ENCODE data around the gene NRXN3. TPM values are rescaled to one million over a fixed set of nuclear protein-coding genes. Genes with fewer than 3 reads are reported as not detected.

The NRXN3 gene
- total RNA-seq, 2 experiments from 2014 or later, result not detected

GRCh38 chr14:78746086-78746595, 576.0 kb downstream of the NRXN3 start:
- Histone ChIP-seq H3K36me3 (ENCODE audit: insufficient read depth, low read length) (no peaks in the 10 kb centered on the region), H3K9me2 (ENCODE audit: insufficient read depth, low read length) (no peaks in the 10 kb centered on the region), H3K79me2 (ENCODE audit: insufficient read depth, low read depth, low read length) (no peaks in the 10 kb centered on the region), H3K4me2 (ENCODE audit: low read length) (no peak overlapping the region), H3K9me3 (ENCODE audit: low read length) (no peaks in the 10 kb centered on the region), H2AFZ (ENCODE audit: low read length) (no peak overlapping the region), H4K20me1 (ENCODE audit: insufficient read depth, low read length) (no peaks in the 10 kb centered on the region), H3K4me1 (ENCODE audit: insufficient read depth, low read length, poor library complexity, severe bottlenecking) (no peaks in the 10 kb centered on the region), H3K4me3 (ENCODE audit: low read depth, low read length, poor library complexity, severe bottlenecking) (no peak overlapping the region), H3K27ac (ENCODE audit: low read depth, low read length, poor library complexity, severe bottlenecking) (no peak overlapping the region)
- POLR2A ChIA-PET, result interaction anchor here (1.6 kb wide), 1 partner anchor 13 kb away, joined by 3 read pairs; no protein-coding TSS in a partner anchor
- TF ChIP-seq EZH2phosphoT487 (IDR thresholded peaks at IDR 0.05; ENCODE audit: borderline replicate concordance, low read depth, low read length), result no peak
- no peak for TF ChIP-seq CTCF (conservative IDR thresholded peaks at IDR 0.05; ENCODE audit: low read length)
- intact Hi-C loops (cut with micrococcal nuclease; ENCODE audit: unreplicated experiment), result no loop called here
- BruUV-seq (replicated peaks), result no TSS peak
- CTCF ChIA-PET (ENCODE audit: unreplicated experiment), result no interaction called here
- no peak for DNase-seq (ENCODE audit: low spot score)

GRCh38 chr14:78747813-78748212, 577.6 kb downstream of the NRXN3 start:
- POLR2A ChIA-PET, result interaction anchor here (1.6 to 1.7 kb wide), 2 partner anchors 11 to 16 kb away, joined by 3 to 4 read pairs; no protein-coding TSS in a partner anchor
- H3K4me3 ChIP-seq (ENCODE audit: low read depth, low read length, poor library complexity, severe bottlenecking), result no peak overlapping the region
- no peaks in the 10 kb centered on the region for H3K9me3 ChIP-seq (ENCODE audit: low read length)
- H4K20me1 ChIP-seq (ENCODE audit: insufficient read depth, low read length), result no peaks in the 10 kb centered on the region
- TF ChIP-seq EZH2phosphoT487 (IDR thresholded peaks at IDR 0.05; ENCODE audit: borderline replicate concordance, low read depth, low read length) (no peak), CTCF (conservative IDR thresholded peaks at IDR 0.05; ENCODE audit: low read length) (no peak)
- BruUV-seq (replicated peaks), result no TSS peak
- H3K4me1 ChIP-seq (ENCODE audit: insufficient read depth, low read length, poor library complexity, severe bottlenecking), result no peaks in the 10 kb centered on the region
- no peak for DNase-seq (ENCODE audit: low spot score)
- CTCF ChIA-PET (ENCODE audit: unreplicated experiment), result no interaction called here
- H3K9me2 ChIP-seq (ENCODE audit: insufficient read depth, low read length), result no peaks in the 10 kb centered on the region
- H3K79me2 ChIP-seq (ENCODE audit: insufficient read depth, low read depth, low read length), result no peaks in the 10 kb centered on the region
- no peak overlapping the region for H3K4me2 ChIP-seq (ENCODE audit: low read length)
- no peak overlapping the region for H3K27ac ChIP-seq (ENCODE audit: low read depth, low read length, poor library complexity, severe bottlenecking)
- no peak overlapping the region for H2AFZ ChIP-seq (ENCODE audit: low read length)
- no peaks in the 10 kb centered on the region for H3K36me3 ChIP-seq (ENCODE audit: insufficient read depth, low read length)
- intact Hi-C loops (cut with micrococcal nuclease; ENCODE audit: unreplicated experiment), result no loop called here

- no peak overlapping the region for H3K4me2 ChIP-seq (ENCODE audit: low read length)
- H3K9me2 ChIP-seq (ENCODE audit: insufficient read depth, low read length), result no peaks in the 10 kb centered on the region
- BruUV-seq (replicated peaks), result no TSS peak
- H3K4me1 ChIP-seq (ENCODE audit: insufficient read depth, low read length, poor library complexity, severe bottlenecking), result no peaks in the 10 kb centered on the region
- H3K9me3 ChIP-seq (ENCODE audit: low read length), result no peaks in the 10 kb centered on the region
- intact Hi-C loops (cut with micrococcal nuclease; ENCODE audit: unreplicated experiment), result no loop called here
- H3K27ac ChIP-seq (ENCODE audit: low read depth, low read length, poor library complexity, severe bottlenecking), result no peak overlapping the region
- H3K4me3 ChIP-seq (ENCODE audit: low read depth, low read length, poor library complexity, severe bottlenecking), result no peak overlapping the region
- no peaks in the 10 kb centered on the region for H3K36me3 ChIP-seq (ENCODE audit: insufficient read depth, low read length)
- no peak overlapping the region for H2AFZ ChIP-seq (ENCODE audit: low read length)
- no peak for DNase-seq (ENCODE audit: low spot score)
- no peaks in the 10 kb centered on the region for H3K79me2 ChIP-seq (ENCODE audit: insufficient read depth, low read depth, low read length)
- ChIA-PET CTCF (ENCODE audit: unreplicated experiment) (no interaction called here), POLR2A (no interaction called here)
- TF ChIP-seq CTCF (conservative IDR thresholded peaks at IDR 0.05; ENCODE audit: low read length) (no peak), EZH2phosphoT487 (IDR thresholded peaks at IDR 0.05; ENCODE audit: borderline replicate concordance, low read depth, low read length) (no peak)
- H4K20me1 ChIP-seq (ENCODE audit: insufficient read depth, low read length), result no peaks in the 10 kb centered on the region
Observed at GRCh38 chr14:78752518-78753188, 582.5 kb downstream of the NRXN3 start.
